ENCODE measurements around the gene EPHA4.

The EPHA4 gene

DNA sequence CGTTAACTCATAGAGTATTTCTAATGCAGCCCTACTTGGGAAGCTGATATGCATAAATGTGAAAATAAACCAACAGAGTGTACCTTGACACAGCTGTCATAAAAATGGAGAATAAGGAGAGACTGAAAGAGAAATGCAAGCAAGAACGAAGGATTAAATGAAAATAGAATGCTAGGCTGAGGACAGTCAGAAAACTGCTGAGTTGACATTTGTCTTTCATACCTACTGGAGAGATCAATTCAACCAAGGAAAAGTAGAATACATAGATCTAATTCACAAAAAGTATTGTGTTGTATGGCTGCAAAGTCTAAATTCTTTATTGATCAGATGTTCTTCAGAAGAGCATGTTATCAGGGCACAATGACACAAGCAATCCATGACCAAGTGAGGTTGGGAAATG is 112.0 kb downstream of the EPHA4 start:
- in situ Hi-C loops (cut with HindIII; ENCODE audit: low sequenced_read_pairs) = no loop called here
- no peak for DNase-seq (ENCODE audit: low read depth, low spot score)
- TF ChIP-seq, protein P1, sequence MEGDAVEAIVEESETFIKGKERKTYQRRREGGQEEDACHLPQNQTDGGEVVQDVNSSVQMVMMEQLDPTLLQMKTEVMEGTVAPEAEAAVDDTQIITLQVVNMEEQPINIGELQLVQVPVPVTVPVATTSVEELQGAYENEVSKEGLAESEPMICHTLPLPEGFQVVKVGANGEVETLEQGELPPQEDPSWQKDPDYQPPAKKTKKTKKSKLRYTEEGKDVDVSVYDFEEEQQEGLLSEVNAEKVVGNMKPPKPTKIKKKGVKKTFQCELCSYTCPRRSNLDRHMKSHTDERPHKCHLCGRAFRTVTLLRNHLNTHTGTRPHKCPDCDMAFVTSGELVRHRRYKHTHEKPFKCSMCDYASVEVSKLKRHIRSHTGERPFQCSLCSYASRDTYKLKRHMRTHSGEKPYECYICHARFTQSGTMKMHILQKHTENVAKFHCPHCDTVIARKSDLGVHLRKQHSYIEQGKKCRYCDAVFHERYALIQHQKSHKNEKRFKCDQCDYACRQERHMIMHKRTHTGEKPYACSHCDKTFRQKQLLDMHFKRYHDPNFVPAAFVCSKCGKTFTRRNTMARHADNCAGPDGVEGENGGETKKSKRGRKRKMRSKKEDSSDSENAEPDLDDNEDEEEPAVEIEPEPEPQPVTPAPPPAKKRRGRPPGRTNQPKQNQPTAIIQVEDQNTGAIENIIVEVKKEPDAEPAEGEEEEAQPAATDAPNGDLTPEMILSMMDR (IDR thresholded peaks at IDR 0.05; ENCODE audit: low read depth, low read length) = no peak
- H3K4me3 ChIP-seq (ENCODE audit: low read depth, low read length) = no peak overlapping the region

DNA sequence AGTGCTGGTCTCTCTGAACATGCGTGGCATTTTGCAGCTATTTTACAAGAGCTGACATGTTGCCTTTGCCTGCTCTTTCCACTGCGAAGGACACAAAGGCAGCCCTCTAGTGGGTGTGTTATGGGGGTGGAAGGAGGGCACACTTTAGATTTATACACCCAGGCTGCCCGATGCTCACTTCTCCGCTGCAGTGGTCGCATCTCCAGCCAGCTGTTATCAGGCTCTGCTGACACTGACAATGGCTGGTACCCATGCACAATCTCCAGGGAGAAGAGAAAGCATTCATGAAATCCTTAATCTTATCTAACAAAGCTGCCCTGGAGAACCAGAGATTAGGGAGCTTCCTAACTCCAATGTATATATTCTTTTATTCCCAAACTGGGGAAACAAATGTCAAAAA is 113.5 kb downstream of the EPHA4 start:
- no peak for DNase-seq (ENCODE audit: low read depth, low spot score)
- in situ Hi-C loops (cut with HindIII; ENCODE audit: low sequenced_read_pairs) = no loop called here
- TF ChIP-seq, protein P1 (IDR thresholded peaks at IDR 0.05; ENCODE audit: low read depth, low read length) = no peak

DNA sequence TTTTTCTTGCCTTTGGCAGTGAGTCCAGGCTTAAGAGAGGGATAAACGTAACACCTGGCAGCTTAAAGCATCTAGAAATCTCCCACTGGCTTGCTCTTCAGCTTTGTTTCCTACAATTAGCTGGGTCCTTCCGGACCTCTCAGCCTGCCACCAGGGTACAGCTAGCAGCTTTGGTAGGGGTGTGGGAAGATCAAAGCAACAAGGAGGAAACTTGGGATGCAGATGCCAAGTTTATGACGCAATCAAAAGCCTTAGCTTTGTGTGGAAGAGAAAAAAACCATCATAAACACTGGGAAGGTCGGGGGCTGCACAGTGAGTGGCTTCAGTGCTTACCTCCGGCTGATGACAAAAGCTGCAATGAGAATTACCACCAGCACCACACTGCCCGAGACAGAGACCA is 116.9 kb downstream of the EPHA4 start:
- DNase-seq (ENCODE audit: low read depth, low spot score) = no peak
- in situ Hi-C loops (cut with HindIII; ENCODE audit: low sequenced_read_pairs) = no loop called here
- TF ChIP-seq, protein P1 (IDR thresholded peaks at IDR 0.05; ENCODE audit: low read depth, low read length) = no peak
- H3K4me3 ChIP-seq (ENCODE audit: low read depth, low read length) = no peak overlapping the region

More for the DNA sequence above, 113.5 kb downstream of the EPHA4 start:
- no peak overlapping the region for H3K4me3 ChIP-seq (ENCODE audit: low read depth, low read length)

DNA sequence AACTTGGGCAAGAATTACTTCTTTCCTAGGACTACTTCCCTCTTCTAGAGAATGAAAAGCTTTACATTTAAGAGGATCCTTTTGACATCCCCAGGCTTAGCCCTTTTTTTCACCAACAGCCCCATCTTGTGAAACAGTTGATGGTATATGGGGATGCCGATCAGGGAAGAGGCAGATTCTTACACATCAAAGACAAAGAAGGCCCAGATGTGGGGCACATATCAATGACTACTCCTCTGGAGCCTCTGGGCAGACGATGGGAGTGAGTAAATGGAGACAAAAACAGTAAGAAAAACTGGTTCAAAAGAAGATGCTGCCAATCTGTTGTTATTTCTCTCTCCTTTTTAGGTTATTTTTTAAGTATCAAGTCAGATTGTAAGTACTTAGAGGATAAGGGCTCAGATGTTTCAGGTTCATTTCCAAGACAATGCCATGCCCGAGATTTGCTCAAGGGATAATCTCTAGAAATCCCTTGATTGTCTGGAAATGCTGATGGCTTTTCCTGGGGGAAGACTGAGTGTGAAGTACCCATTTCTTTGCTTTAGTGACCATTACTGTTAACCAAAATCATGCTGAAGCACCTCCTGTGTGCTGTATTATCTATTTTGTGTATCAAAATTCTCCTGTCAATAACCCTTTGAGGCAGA is 117.5 kb downstream of the EPHA4 start:
- no peak for DNase-seq (ENCODE audit: low read depth, low spot score)
- TF ChIP-seq, protein P1 (IDR thresholded peaks at IDR 0.05; ENCODE audit: low read depth, low read length) = no peak
- in situ Hi-C loops (cut with HindIII; ENCODE audit: low sequenced_read_pairs) = no loop called here
- H3K4me3 ChIP-seq (ENCODE audit: low read depth, low read length) = no peak overlapping the region

DNA sequence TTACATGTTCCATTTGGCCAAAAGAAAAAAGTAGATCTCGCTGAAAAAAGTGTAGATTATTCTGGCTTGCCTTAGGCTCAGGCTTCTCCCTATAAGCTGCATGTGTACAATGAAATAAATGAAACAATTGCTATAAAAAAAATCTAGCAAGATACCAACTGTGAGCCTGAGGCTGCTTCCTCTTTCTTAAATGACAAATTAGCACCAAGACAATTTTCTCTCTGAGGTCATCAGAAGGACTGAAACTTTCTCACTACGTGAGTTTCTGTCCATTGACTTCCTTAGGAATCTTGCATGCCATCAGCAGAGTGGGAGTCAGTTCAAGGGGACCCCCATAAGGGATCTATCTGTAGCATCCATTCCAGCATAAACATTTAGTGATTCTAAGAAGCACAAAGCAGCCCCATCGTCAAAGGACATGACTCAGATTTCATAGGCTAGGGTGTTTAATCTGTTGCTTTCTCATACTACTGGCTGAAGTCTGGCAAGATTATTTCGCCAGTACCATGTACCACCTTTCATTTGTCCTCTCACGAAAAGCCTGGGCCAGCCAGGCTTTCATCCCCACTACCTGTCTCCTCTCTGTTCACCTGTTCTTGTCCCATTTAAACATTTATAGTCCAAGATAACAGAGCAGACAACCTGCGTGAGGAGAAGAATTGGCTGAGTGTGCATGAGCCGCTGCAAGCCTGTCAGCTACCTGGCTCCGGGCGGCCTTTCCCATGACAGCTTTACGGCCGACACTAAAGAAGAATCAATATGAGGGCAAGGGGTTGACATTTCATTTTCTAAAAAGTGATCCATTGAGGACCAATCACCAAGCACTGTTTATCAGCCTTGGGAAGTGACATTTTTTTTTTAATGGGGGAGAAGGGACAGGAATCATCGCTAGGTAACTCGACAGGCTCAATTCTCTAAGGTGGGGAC is 120.0 kb downstream of the EPHA4 start:
- in situ Hi-C loops (cut with HindIII; ENCODE audit: low sequenced_read_pairs) = no loop called here
- no peak for DNase-seq (ENCODE audit: low read depth, low spot score)
- H3K4me3 ChIP-seq (ENCODE audit: low read depth, low read length) = no peak overlapping the region
- TF ChIP-seq, protein P1 (IDR thresholded peaks at IDR 0.05; ENCODE audit: low read depth, low read length) = no peak

DNA sequence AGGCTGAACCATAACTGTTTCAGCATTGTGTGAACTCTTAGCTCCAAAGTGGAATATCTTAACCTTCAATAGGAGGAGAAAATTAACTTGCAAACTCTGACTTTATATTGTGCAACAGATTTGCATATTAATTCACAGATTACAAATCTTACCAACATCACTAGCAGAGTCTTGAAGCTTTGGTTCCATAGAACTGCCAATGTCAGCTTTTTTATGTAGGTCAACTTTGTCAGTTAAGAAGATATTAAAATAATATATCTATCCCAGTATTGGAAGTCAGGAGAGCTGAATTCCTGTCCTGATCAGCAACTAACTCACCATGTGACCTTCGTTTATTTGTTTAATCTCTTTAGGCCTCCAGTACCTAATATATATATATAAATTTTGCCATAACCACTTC is 121.8 kb downstream of the EPHA4 start:
- DNase-seq (ENCODE audit: low read depth, low spot score) = no peak
- H3K4me3 ChIP-seq (ENCODE audit: low read depth, low read length) = no peak overlapping the region
- TF ChIP-seq, protein P1 (IDR thresholded peaks at IDR 0.05; ENCODE audit: low read depth, low read length) = no peak
- in situ Hi-C loops (cut with HindIII; ENCODE audit: low sequenced_read_pairs) = no loop called here

All from astrocyte of the spinal cord (primary cell).